Measurements from ENCODE around the gene KEAP1. TPM values are rescaled to one million over a fixed set of nuclear protein-coding genes. Genes with fewer than 3 reads are reported as not detected.
"Not testable (repeated sequence)": the region's sequence is repeated elsewhere in the genome, so short reads cannot be mapped to it uniquely, and the experiment has no call there.

Gene KEAP1
- total RNA-seq (2021; fragmentation: NEBNext Ultra II Directional; extraction: Animal tissue kit (Norgen Biotek cat#: 25700)) = 10 to 100 TPM; 58.9 to 77.1 (median 67.2) TPM
- long read RNA-seq, transcript KEAP1-202 (6 exons, 2,648 nt) = major isoform, 59 of 92 reads
- long read RNA-seq, transcript KEAP1-201 (6 exons, 2,955 nt) = minor isoform, 6 of 92 reads
- long read RNA-seq, partial matches to known transcripts = 20 of 92 reads
- long read RNA-seq, other reads (novel, unspliced or antisense) = 6 of 92 reads

- Mint-ChIP-seq H3K27ac (peak within 1 kb of the TSS; percentile 89), H3K27me3 (ENCODE audit: insufficient read depth) (no peaks in the 10 kb centered on the region; the same call in 1 of the 2 replicates), H3K4me1 (ENCODE audit: low read depth) (peaks cover 18% of the 10 kb centered on the region), H3K9me3 (no peaks in the 10 kb centered on the region), H3K4me3 (peak within 1 kb of the TSS; percentile 90), H3K36me3 (ENCODE audit: low read depth) (peaks cover 22% of the 10 kb centered on the region; the same call in 1 of the 2 replicates)
- TF ChIP-seq CTCF (IDR thresholded peaks at IDR 0.05) = no peak
- DNase-seq = no peak
Observed at GRCh38 chr19:10503002-10503789, at the start of gene KEAP1. Gene KEAP1, minus strand, starts transcription at chr19:10503356. Its CDS starts 3,323 bp downstream, at chr19:10500033.

- no peak overlapping the region for H3K27ac Mint-ChIP-seq
- DNase-seq = no peak
- H3K4me1 Mint-ChIP-seq (ENCODE audit: low read depth) = no peaks in the 10 kb centered on the region
- peaks cover 24% of the 10 kb centered on the region for H3K36me3 Mint-ChIP-seq (ENCODE audit: low read depth)
- H3K4me3 Mint-ChIP-seq = no peak overlapping the region
- H3K27me3 Mint-ChIP-seq (ENCODE audit: insufficient read depth) = peaks cover 2% of the 10 kb centered on the region; the same call in 1 of the 2 replicates
- TF ChIP-seq CTCF (IDR thresholded peaks at IDR 0.05) = no peak
- no peaks in the 10 kb centered on the region for H3K9me3 Mint-ChIP-seq
Observed at GRCh38 chr19:10552510-10553053, 49.4 kb upstream of the KEAP1 start.

- no peak overlapping the region for H3K27ac Mint-ChIP-seq
- H3K27me3 Mint-ChIP-seq (ENCODE audit: insufficient read depth) = peaks cover 2% of the 10 kb centered on the region; the same call in 1 of the 2 replicates
- peaks cover 24% of the 10 kb centered on the region for H3K36me3 Mint-ChIP-seq (ENCODE audit: low read depth)
- H3K9me3 Mint-ChIP-seq = no peaks in the 10 kb centered on the region
- H3K4me3 Mint-ChIP-seq = no peak overlapping the region
- TF ChIP-seq CTCF (IDR thresholded peaks at IDR 0.05) = peak; percentile 56; the same call in 1 of the 2 replicates
- H3K4me1 Mint-ChIP-seq (ENCODE audit: low read depth) = no peaks in the 10 kb centered on the region
- peak; percentile 31 for DNase-seq
Observed at GRCh38 chr19:10551698-10552301, 48.6 kb upstream of the KEAP1 start.

- DNase-seq = not testable (repeated sequence)
Observed at GRCh38 chr19:10551006-10551405, 47.9 kb upstream of the KEAP1 start.

GRCh38 chr19:10550336-10550735, 47.2 kb upstream of the KEAP1 start:
- H3K27me3 Mint-ChIP-seq (ENCODE audit: insufficient read depth) = peaks cover 2% of the 10 kb centered on the region; the same call in 1 of the 2 replicates
- no peak overlapping the region for H3K27ac Mint-ChIP-seq
- no peak overlapping the region for H3K4me3 Mint-ChIP-seq
- DNase-seq = no peak
- H3K9me3 Mint-ChIP-seq = no peaks in the 10 kb centered on the region
- H3K4me1 Mint-ChIP-seq (ENCODE audit: low read depth) = peaks cover under 1% of the 10 kb centered on the region; the same call in 1 of the 2 replicates
- TF ChIP-seq CTCF (IDR thresholded peaks at IDR 0.05) = no peak
- peaks cover 24% of the 10 kb centered on the region for H3K36me3 Mint-ChIP-seq (ENCODE audit: low read depth)

More at GRCh38 chr19:10551006-10551405, 47.9 kb upstream of the KEAP1 start:
- not testable (repeated sequence) for H3K4me1 Mint-ChIP-seq (ENCODE audit: low read depth); H3K27ac Mint-ChIP-seq; H3K27me3 Mint-ChIP-seq (ENCODE audit: insufficient read depth); H3K4me3 Mint-ChIP-seq; H3K9me3 Mint-ChIP-seq
- peaks cover 24% of the 10 kb centered on the region for H3K36me3 Mint-ChIP-seq (ENCODE audit: low read depth)
